NT2/D1 (cell line): ENCODE data around the gene CHTF8.

ENCODE experiments used
- DNase-seq: peaks from one replicate; pipeline ENCODE4 v3.0.0-alpha.2; 2011; ENCODE audit warnings: low read depth, low spot score
- H3K27me3 ChIP-seq: 2 replicates; pipeline ENCODE4 v1.6.0; 2011; ENCODE audit warnings: mild to moderate bottlenecking; ENCODE audit not compliant: insufficient read length, insufficient read depth
- H3K36me3 ChIP-seq: 2 replicates; pipeline ENCODE4 v1.6.1; 2011; ENCODE audit warnings: mild to moderate bottlenecking, low read length, mixed read lengths; ENCODE audit not compliant: insufficient read depth, insufficient read length
- H3K4me1 ChIP-seq: 2 replicates; pipeline ENCODE4 v1.5.1; 2011; ENCODE audit not compliant: insufficient read depth, insufficient read length
- H3K4me3 ChIP-seq: 2 replicates; pipeline ENCODE4 v1.5.1; 2011; ENCODE audit warnings: low read depth; ENCODE audit not compliant: insufficient read length
- H3K9ac ChIP-seq: 2 replicates; pipeline ENCODE4 v1.6.0; 2011; ENCODE audit warnings: low read depth; ENCODE audit not compliant: insufficient read length
- H3K9me3 ChIP-seq: 2 replicates; pipeline ENCODE4 v1.5.1; 2011; ENCODE audit warnings: mild to moderate bottlenecking, low read length; ENCODE audit not compliant: insufficient read depth
- SUZ12 ChIP-seq: IDR thresholded peaks from 2 replicates; pipeline ENCODE4 v1.6.1; 2011; ENCODE audit not compliant: insufficient read length, insufficient read depth; ENCODE audit errors: extremely low read depth
- YY1 ChIP-seq: IDR thresholded peaks from 2 replicates; pipeline ENCODE4 v1.6.1; 2011; ENCODE audit not compliant: insufficient read length, insufficient read depth
- ZNF274 ChIP-seq: IDR thresholded peaks from 2 replicates; pipeline ENCODE4 v1.6.1; 2011; ENCODE audit warnings: mild to moderate bottlenecking, low read depth, low read length

CHTF8 gene

DNA sequence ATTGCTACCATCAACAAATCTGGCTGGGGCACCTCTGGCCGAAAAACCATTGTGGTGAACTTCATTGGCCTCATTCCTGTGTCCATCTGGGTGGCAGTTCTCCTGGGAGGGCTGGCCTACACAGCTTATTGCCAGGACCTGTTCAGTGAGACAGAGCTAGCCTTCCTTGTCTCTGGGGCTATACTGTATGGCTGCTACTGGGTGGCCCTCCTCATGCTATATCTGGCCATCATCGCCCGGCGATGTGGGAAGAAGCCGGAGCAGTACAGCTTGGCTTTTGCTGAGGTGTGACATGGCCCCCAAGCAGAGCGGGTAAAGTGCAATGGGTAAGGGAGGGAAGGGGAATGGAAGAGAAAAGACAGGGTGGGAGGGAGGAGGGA is 17.4 kb downstream of the CHTF8 start:
- DNase-seq: no peak
- peaks cover 96% of the 10 kb centered on the region for H3K36me3 ChIP-seq
- H3K27me3 ChIP-seq: no peaks in the 10 kb centered on the region
- H3K9ac ChIP-seq: no peak overlapping the region
- TF ChIP-seq YY1: no peak
- TF ChIP-seq SUZ12: no peak
- TF ChIP-seq ZNF274: no peak
- peaks cover 6% of the 10 kb centered on the region for H3K4me1 ChIP-seq
- H3K9me3 ChIP-seq: peaks cover 18% of the 10 kb centered on the region; the same call in 1 of the 2 replicates
- H3K4me3 ChIP-seq: no peak overlapping the region

- H3K9me3 ChIP-seq: peaks cover 18% of the 10 kb centered on the region; the same call in 1 of the 2 replicates
- no peak for DNase-seq
- H3K27me3 ChIP-seq: no peaks in the 10 kb centered on the region
- H3K9ac ChIP-seq: no peak overlapping the region
- TF ChIP-seq ZNF274: no peak
- no peak for TF ChIP-seq YY1
- TF ChIP-seq SUZ12: no peak
- peaks cover 7% of the 10 kb centered on the region for H3K4me1 ChIP-seq
- H3K4me3 ChIP-seq: no peak overlapping the region
- peaks cover 96% of the 10 kb centered on the region for H3K36me3 ChIP-seq
These were observed 17.9 kb downstream of the CHTF8 start for GRCh38 chr16:69114346-69114975.

DNA sequence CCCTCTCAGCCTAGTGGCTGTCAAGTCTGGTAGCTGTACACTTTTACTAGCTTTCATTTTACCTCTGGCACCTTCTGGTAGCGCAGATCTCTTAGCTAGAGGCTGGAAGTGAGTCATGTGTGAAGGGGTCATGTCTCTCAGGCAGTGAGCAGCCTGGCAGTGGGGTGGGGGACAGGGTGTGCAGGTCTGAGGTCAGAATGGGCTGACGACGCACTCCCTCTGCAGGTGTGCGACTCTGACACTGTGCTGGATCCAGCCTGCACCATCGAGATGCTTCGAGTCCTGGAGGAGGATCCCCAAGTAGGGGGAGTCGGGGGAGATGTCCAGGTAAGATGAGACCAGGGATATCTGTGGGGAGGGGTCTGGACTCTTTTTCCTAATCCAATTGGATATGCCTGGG is 19.2 kb downstream of the CHTF8 start:
- Histone ChIP-seq H3K4me1 (peaks cover 15% of the 10 kb centered on the region), H3K4me3 (no peak overlapping the region), H3K9me3 (peaks cover 8% of the 10 kb centered on the region; the same call in 1 of the 2 replicates), H3K36me3 (peaks cover 87% of the 10 kb centered on the region), H3K27me3 (no peaks in the 10 kb centered on the region), H3K9ac (no peak overlapping the region)
- DNase-seq: no peak
- TF ChIP-seq SUZ12 (no peak), ZNF274 (no peak), YY1 (no peak)

- peaks cover under 1% of the 10 kb centered on the region; the same call in 1 of the 2 replicates for H3K9me3 ChIP-seq
- DNase-seq: no peak
- peak overlapping the region; percentile 4 for H3K9ac ChIP-seq
- peaks cover 80% of the 10 kb centered on the region for H3K36me3 ChIP-seq
- peaks cover 15% of the 10 kb centered on the region for H3K4me1 ChIP-seq
- H3K27me3 ChIP-seq: no peaks in the 10 kb centered on the region
- H3K4me3 ChIP-seq: no peak overlapping the region
- no peak for TF ChIP-seq SUZ12
- TF ChIP-seq YY1: no peak
- TF ChIP-seq ZNF274: no peak
These were observed 19.9 kb downstream of the CHTF8 start for GRCh38 chr16:69112285-69113129.

DNA sequence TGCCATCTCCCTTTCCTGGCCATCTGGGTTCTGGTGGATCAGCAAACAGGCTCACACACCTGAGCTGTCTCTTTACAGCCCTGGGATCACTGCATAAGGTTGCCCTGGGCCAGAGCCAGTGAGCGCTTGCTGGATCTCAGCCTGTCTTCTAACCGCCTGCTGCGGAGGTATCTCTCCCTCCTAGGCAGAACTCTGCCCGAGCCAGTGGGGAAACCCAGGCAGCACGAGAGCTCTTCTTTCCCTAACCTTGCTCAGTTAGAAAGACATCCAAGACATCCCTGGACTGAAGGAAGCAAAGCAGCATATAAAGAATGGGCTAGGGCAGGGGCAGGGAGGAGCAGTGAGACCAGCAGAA is 20.5 kb downstream of the CHTF8 start:
- DNase-seq: no peak
- TF ChIP-seq YY1: no peak
- peaks cover 73% of the 10 kb centered on the region for H3K36me3 ChIP-seq

GRCh38 chr16:69111216-69111875 is 21.0 kb downstream of the CHTF8 start:
- no peaks in the 10 kb centered on the region for H3K27me3 ChIP-seq
- H3K9ac ChIP-seq: peak overlapping the region; percentile 18
- TF ChIP-seq ZNF274 (no peak), YY1 (no peak), SUZ12 (no peak)
- peaks cover 15% of the 10 kb centered on the region for H3K4me1 ChIP-seq
- no peak overlapping the region for H3K4me3 ChIP-seq
- peaks cover 68% of the 10 kb centered on the region for H3K36me3 ChIP-seq
- DNase-seq: no peak
- H3K9me3 ChIP-seq: no peaks in the 10 kb centered on the region

More for the DNA sequence above, 20.5 kb downstream of the CHTF8 start:
- H3K27me3 ChIP-seq: no peaks in the 10 kb centered on the region
- H3K4me1 ChIP-seq: peaks cover 15% of the 10 kb centered on the region
- H3K4me3 ChIP-seq: no peak overlapping the region
- H3K9ac ChIP-seq: peak overlapping the region; percentile 18
- no peaks in the 10 kb centered on the region for H3K9me3 ChIP-seq

- H3K4me3 ChIP-seq: no peak overlapping the region
- H3K9me3 ChIP-seq: no peaks in the 10 kb centered on the region
- no peak overlapping the region for H3K9ac ChIP-seq
- peaks cover 59% of the 10 kb centered on the region for H3K36me3 ChIP-seq
- DNase-seq: no peak
- H3K27me3 ChIP-seq: no peaks in the 10 kb centered on the region
- TF ChIP-seq ZNF274: no peak
- no peak for TF ChIP-seq SUZ12
- TF ChIP-seq YY1: no peak
- peaks cover 15% of the 10 kb centered on the region for H3K4me1 ChIP-seq
These were observed 22.0 kb downstream of the CHTF8 start for GRCh38 chr16:69110406-69110805.
